MM.1S (cell line): Measurements from ENCODE around the gene SLC6A19.

ENCODE experiments used
- DNase-seq: peaks from one replicate; pipeline ENCODE4 v3.0.0-alpha.2; 2015
- H2AFZ ChIP-seq: fragments of 300-600 bp; sonication (generic); 2 replicates; pipeline ENCODE4 v1.6.0; 2016; ENCODE audit warnings: antibody characterized with exemption, low read length
- H3F3A ChIP-seq: fragments of 300-600 bp; sonication (generic); 2 replicates; pipeline ENCODE4 v1.6.1; 2016; ENCODE audit warnings: mild to moderate bottlenecking, antibody characterized with exemption, low read length, moderate library complexity, mixed read lengths; ENCODE audit not compliant: insufficient read depth
- H3K27ac ChIP-seq: fragments of 300-600 bp; sonication (generic); 2 replicates; pipeline ENCODE4 v1.5.1; 2016; ENCODE audit warnings: mild to moderate bottlenecking, low read length
- H3K27me3 ChIP-seq: fragments of 300-600 bp; sonication (generic); replicated peaks from 2 replicates; pipeline ENCODE4 v1.6.0; 2016; ENCODE audit warnings: low read length; ENCODE audit not compliant: insufficient read depth
- H3K36me3 ChIP-seq: fragments of 300-600 bp; sonication (generic); replicated peaks from 2 replicates; pipeline ENCODE4 v1.6.1; 2016; ENCODE audit warnings: mild to moderate bottlenecking, low read length, mixed read lengths; ENCODE audit not compliant: insufficient read depth
- H3K4me1 ChIP-seq: fragments of 300-600 bp; sonication (generic); 2 replicates; pipeline ENCODE4 v1.6.1; 2016; ENCODE audit warnings: low read length, mixed read lengths
- H3K4me2 ChIP-seq: fragments of 300-600 bp; sonication (generic); 2 replicates; pipeline ENCODE4 v1.6.0; 2016; ENCODE audit warnings: low read depth, low read length
- H3K4me3 ChIP-seq: fragments of 300-600 bp; sonication (generic); 2 replicates; pipeline ENCODE4 v1.5.1; 2016; ENCODE audit warnings: low read length, mixed read lengths
- H3K79me2 ChIP-seq: fragments of 300-600 bp; sonication (generic); 2 replicates; pipeline ENCODE4 v1.6.1; 2016; ENCODE audit warnings: mixed run types, low read length, mixed read lengths
- H3K9ac ChIP-seq: fragments of 300-600 bp; sonication (generic); 2 replicates; pipeline ENCODE4 v1.6.1; 2016; ENCODE audit warnings: low read length, mixed read lengths
- H3K9me2 ChIP-seq: fragments of 300-600 bp; sonication (generic); replicated peaks from 2 replicates; pipeline ENCODE4 v1.6.1; 2016; ENCODE audit warnings: mild to moderate bottlenecking, low read length, mixed read lengths; ENCODE audit not compliant: insufficient read depth
- H3K9me3 ChIP-seq: fragments of 300-600 bp; sonication (generic); replicated peaks from 2 replicates; pipeline ENCODE4 v1.6.1; 2016; ENCODE audit warnings: mild to moderate bottlenecking, low read length, mixed read lengths; ENCODE audit not compliant: insufficient read depth
- H4K20me1 ChIP-seq: fragments of 300-600 bp; sonication (generic); 2 replicates; pipeline ENCODE4 v1.6.1; 2016; ENCODE audit warnings: mild to moderate bottlenecking, low read length, moderate library complexity, mixed read lengths; ENCODE audit not compliant: insufficient read depth
- CTCF ChIP-seq: fragments of 300-600 bp; sonication (generic); IDR thresholded peaks from 2 replicates; pipeline ENCODE4 v1.5.1; 2016; ENCODE audit warnings: antibody characterized with exemption, low read length, mixed read lengths
- EZH2 ChIP-seq: fragments of 300-600 bp; sonication (generic); optimal IDR thresholded peaks from 2 replicates; pipeline ENCODE3; 2017; ENCODE audit warnings: low read depth, mild to moderate bottlenecking, antibody characterized with exemption, low read length, mixed read lengths
- EZH2phosphoT487 ChIP-seq: fragments of 300-600 bp; sonication (generic); IDR thresholded peaks from 2 replicates; pipeline ENCODE4 v1.6.1; 2018; ENCODE audit warnings: antibody characterized with exemption, low read length

The SLC6A19 gene

DNA sequence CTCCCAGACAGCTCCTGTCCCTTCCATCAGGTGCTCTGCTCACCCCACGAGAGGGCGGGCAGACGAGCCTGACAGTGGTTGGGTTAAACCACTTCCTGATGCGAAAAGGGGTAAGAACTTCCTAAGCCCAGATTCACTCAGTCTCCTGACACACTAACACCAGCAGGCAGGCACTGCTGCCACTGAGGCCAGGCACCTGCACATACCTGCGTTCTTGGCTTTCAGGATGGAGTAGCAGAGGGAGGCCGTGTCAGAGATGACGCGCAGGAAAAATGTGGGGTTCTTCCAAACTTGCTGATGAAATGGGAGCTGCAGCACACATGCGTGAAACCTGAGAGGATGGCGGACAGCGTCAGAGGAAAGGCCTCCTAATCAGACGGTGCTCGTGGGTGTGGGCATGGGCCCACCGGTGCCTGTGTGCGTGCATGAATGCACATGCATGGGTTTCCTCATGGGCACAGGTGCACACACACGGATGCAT is 53.7 kb downstream of the SLC6A19 start:
- Histone ChIP-seq H3K79me2 (no peaks in the 10 kb centered on the region), H3F3A (no peaks in the 10 kb centered on the region), H4K20me1 (no peaks in the 10 kb centered on the region), H3K4me2 (no peak overlapping the region), H3K4me3 (no peak overlapping the region), H3K9me2 (no peaks in the 10 kb centered on the region), H2AFZ (no peak overlapping the region), H3K27me3 (no peaks in the 10 kb centered on the region), H3K27ac (no peak overlapping the region), H3K9ac (no peak overlapping the region), H3K9me3 (no peaks in the 10 kb centered on the region), H3K36me3 (no peaks in the 10 kb centered on the region), H3K4me1 (no peaks in the 10 kb centered on the region)
- TF ChIP-seq CTCF (no peak), EZH2phosphoT487 (no peak), EZH2 (no peak)
- DNase-seq = no peak

DNA sequence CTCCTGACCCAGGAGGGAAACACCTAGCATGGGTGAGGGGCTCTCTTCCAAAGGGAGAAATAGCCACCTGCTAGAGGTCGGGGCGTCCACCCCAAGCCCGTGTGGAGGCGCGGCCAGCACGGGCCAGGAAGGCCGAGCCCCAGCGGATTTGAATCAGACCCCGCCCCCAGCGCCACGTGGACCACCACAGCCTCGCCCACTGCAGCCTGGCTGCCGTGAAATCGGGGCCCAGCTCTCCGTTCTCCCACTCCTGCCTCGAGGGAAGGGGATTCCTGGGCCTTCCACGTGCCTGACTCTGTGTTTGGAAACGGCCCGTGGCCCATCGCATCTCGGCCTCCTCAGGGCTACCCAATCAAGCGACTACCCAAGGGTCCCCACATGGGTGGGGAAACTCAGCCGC is 55.4 kb downstream of the SLC6A19 start:
- Histone ChIP-seq H3K27ac (no peak overlapping the region), H3K4me3 (no peak overlapping the region), H4K20me1 (no peaks in the 10 kb centered on the region), H3K4me1 (no peaks in the 10 kb centered on the region), H3F3A (no peaks in the 10 kb centered on the region), H3K9me2 (no peaks in the 10 kb centered on the region), H3K79me2 (no peaks in the 10 kb centered on the region), H2AFZ (no peak overlapping the region), H3K9me3 (no peaks in the 10 kb centered on the region), H3K36me3 (no peaks in the 10 kb centered on the region), H3K4me2 (no peak overlapping the region), H3K27me3 (no peaks in the 10 kb centered on the region), H3K9ac (no peak overlapping the region)
- no peak for TF ChIP-seq EZH2
- TF ChIP-seq EZH2phosphoT487 = no peak
- no peak for TF ChIP-seq CTCF
- DNase-seq = no peak

DNA sequence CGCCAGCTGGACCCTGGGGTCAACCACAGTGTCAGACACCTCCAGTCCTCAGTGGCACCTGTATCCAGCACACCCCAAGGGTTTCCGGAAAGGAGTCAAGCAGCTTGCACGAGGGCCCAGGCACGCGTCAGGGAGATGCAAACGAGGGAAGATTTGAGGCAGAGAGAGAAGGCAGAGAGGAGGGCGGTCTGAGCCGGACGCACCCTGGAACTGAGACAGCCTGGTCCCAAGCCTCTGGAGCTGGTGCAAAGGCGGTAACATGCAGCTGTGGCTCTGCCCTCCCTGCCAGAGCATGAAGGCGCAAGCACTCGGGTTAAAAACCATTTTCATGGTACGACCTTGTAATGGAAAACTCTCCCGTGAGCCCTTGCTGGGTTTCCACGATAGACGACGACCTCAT is 56.0 kb downstream of the SLC6A19 start:
- Histone ChIP-seq H3K9me2 (no peaks in the 10 kb centered on the region), H2AFZ (no peak overlapping the region), H3K27me3 (no peaks in the 10 kb centered on the region), H3K36me3 (no peaks in the 10 kb centered on the region), H3K4me3 (no peak overlapping the region), H4K20me1 (no peaks in the 10 kb centered on the region), H3K4me2 (no peak overlapping the region), H3F3A (no peaks in the 10 kb centered on the region), H3K4me1 (no peaks in the 10 kb centered on the region), H3K9me3 (no peaks in the 10 kb centered on the region), H3K27ac (no peak overlapping the region), H3K79me2 (no peaks in the 10 kb centered on the region), H3K9ac (no peak overlapping the region)
- DNase-seq = no peak
- TF ChIP-seq CTCF (no peak), EZH2 (no peak), EZH2phosphoT487 (no peak)
